ENCODE results near the gene ZNF33A.
"Not testable (repeated sequence)": the region's sequence is repeated elsewhere in the genome, so short reads cannot be mapped to it uniquely, and the experiment has no call there.

ZNF33A gene

DNA sequence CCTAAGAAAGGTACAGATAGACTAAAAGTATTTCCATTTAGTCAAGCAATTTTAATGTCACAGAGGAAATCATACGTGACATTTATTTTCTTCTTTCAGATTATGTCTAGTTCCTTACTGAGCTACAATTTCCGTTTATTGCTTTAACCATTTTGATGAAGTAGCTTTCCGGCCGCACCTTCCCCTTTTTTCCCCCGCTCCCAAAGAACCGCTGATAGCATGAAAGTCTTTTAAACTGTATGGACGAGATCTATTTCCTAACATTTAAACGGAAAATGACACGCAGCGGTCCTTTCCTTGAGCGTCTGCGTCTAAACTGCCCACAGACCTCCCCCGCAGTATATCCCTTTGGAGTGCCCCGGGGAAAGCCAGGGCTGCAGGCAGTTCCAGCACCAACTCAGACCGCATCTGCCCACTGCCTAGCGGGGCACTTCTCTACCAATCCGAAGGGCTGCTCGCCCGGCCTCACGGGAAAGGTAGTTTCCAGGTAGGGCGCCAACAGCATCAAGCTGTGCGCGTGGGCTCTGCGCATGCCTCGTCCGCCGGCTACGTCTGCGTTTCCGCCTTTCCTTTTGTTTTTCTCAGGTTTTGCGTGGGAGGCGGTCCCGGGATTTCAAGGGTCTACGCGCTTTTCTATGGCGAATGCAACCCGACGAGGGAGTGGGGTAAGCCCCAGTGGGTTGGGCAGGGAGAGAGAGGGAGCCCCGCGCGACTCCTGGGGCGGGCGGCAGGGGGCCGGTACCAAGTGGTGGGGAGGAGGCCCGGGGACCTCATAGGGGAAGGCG is at the start of gene ZNF33A:
Gene ZNF33A (plus strand): TSS at position 557 of the 785 bp plus-strand sequence. CDS start 1,667 bp downstream, outside the sequence.
- peak; percentile 83 for DNase-seq (ENCODE audit: low read depth, low spot score)

DNA sequence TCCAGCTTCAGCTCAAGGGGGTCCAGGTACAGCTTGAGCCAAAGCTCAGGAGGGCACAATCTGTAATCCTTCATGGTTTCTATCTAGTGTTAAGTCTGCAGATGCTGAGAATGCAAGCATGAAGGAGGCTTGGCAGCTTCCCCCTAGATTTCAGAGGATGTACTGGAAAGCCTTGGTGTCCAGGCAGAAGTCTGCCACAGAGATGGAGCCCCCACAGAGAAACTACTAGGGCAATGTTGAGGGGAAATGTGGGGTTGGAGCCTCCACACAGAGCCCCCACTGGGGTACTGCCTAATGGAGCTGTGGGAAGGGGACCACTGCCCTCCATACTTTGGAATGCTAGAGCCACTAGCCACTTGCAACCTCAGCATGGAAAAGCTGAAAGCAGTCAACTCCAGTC is 45.5 kb upstream of the ZNF33A start:
- DNase-seq (ENCODE audit: low read depth, low spot score), result no peak

DNA sequence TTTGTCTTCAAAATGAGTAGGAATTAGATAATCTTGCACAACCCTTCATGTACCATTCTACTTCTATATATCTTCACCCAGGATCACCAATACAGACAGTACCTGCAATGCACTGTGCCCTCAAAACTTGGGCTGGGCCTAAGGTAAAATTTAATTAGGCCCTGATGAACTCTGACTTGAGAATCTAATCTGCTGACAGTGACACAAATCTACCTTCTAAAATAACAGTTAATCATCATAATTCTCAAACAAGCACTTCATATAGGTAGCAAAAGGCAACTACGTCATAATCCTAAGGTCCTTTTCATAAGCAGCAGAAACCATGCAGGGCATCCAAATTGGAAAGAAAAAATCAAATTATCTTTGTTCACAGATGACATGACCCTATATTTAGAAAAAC is 38.1 kb upstream of the ZNF33A start:
- DNase-seq (ENCODE audit: low read depth, low spot score), result no peak

DNA sequence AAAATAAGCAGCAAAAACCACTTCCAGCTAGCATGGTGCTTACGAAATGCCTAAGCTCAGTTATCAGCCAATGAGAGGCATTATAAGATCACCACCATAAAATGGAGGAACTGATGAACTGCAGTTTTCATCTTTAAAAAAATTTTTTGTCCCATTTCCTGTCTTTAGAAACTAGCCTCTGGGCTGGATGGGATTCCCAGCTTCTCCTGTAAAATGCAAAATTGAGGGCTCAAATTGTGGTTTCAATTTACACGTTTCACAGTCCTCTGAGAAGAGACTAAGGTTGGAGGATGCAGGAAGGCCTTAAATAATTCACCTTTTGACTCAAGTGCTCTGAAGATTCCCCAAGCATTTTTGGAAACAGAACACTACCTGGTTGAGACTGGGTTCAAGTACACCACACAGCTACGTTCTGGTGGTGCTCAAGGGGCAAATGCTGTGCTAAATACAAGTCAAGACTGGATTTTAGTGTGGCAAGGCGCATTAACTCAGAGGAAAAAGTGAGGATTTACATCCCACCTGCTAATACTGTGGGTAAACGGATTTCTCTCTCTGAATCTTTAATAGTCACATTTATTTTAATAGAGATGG is 35.0 kb upstream of the ZNF33A start:
- DNase-seq (ENCODE audit: low read depth, low spot score), result no peak

DNA sequence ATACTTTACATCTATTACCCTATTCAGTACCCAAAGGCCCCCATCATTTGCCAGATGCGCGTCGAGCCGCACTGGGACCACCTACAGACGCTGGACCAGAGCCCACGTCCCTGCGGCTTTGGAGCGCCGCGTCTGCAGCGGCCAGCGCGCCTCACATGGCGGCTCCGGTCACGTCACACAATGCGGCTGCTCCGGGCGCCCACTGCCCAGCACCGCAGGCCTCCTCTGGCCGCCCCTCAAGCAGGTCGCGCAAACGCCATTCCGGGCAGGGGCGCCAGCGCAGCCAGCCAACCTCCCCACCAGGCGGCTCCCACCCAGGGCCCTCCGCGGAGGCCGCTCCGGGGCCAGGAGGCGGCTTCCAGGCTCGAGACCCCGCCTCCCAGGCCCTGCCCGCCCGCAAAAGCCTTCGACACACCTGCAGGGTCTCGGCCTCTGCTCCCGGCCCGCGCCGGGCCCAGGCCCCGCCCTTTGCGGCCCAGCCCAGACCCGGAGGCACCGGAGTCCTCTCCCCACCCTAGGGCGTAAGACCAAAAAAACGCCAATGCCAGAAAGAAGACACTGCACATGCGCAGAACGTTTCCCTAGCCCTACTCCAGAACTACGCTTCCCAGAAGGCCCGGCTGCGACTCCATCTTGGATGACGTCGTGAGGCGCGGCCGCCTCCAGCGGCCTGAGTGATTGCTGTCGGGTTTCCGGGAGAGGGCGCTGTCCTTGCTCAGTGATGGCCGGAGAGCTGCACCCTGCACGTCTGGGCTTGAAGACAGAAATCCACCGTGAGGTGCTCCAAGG is 34.2 kb upstream of the ZNF33A start, which contains the start of gene ZNF25:
Gene ZNF25 (minus strand): TSS at position 557 of the 789 bp plus-strand sequence. CDS start 4,925 bp downstream, outside the sequence.
- peak; percentile 91 for DNase-seq (ENCODE audit: low read depth, low spot score)

DNA sequence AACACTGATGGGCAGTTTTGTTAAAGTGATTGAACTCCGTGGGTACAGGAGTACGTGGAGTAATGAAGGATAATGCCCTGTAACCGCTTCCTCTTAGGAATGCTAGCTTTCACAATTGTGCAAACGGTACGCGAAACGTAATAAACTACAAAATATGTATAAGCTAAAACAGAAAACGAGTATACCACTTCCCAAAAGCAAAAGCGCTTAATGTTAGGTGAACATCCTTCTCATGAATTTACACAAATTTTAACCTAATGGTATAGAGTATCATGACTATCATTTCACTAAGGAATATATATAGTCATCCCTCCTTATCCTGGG is 33.6 kb upstream of the ZNF33A start:
- no peak for DNase-seq (ENCODE audit: low read depth, low spot score)

DNA sequence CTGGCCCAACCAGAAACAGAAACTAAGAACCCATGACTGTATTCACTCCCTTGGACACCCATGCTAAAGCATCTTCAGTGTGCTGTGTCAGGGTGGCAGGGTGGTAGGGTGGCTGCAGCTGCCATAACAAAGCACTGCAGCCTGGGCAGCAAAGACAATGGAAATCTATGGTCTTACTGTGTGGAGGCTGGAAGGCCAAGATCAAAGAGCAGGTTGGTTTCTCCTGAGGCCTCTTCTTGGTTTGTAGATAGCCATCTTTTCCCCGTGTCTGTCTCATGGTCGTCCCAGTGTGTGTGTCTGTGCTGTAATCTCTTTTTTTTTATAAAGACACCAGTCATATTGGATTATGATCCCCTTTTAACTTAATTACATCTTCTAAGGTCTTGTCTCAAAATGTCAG is 18.8 kb upstream of the ZNF33A start:
- DNase-seq (ENCODE audit: low read depth, low spot score), result no peak

DNA sequence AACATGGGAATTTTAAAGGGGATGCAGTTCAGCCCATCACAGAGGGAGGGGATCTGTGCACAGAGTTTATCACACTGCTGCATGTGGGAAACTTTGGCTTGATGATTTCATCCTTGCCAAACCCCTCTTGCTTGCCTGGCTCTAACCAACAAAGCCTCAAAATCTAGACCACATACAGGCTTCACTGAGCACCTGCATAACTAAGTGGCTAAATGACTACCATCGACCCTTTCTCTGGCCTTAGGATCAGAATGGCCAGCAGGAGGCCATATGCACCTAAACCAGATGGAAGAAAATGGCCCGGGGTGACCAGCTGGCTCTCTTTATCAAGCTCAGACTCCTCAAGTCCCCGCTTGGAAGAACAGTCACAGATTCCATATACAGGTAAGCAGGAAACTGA is 18.4 kb upstream of the ZNF33A start:
- no peak for DNase-seq (ENCODE audit: low read depth, low spot score)

DNA sequence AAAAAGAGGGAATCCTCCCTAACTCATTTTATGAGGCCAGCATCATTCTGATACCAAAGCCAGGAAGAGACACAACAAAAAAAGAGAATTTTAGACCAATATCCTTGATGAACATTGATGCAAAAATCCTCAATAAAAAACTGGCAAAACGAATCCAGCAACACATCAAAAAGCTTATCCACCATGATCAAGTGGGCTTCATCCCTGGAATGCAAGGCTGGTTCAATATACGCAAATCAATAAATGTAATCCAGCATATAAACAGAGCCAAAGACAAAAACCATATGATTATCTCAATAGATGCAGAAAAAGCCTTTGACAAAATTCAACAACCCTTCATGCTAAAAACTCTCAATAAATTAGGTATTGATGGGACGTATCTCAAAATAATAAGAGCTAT is 11.6 kb upstream of the ZNF33A start:
- DNase-seq (ENCODE audit: low read depth, low spot score), result not testable (repeated sequence)

DNA sequence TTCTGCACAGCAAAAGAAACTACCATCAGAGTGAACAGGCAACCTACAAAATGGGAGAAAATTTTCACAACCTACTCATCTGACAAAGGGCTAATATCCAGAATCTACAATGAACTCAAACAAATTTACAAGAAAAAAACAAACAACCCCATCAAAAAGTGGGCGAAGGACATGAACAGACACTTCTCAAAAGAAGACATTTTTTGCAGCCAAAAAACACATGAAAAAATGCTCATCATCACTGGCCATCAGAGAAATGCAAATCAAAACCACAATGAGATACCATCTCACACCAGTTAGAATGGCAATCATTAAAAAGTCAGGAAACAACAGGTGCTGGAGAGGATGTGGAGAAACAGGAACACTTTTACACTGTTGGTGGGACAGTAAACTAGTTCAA is 10.0 kb upstream of the ZNF33A start:
- not testable (repeated sequence) for DNase-seq (ENCODE audit: low read depth, low spot score)

DNA sequence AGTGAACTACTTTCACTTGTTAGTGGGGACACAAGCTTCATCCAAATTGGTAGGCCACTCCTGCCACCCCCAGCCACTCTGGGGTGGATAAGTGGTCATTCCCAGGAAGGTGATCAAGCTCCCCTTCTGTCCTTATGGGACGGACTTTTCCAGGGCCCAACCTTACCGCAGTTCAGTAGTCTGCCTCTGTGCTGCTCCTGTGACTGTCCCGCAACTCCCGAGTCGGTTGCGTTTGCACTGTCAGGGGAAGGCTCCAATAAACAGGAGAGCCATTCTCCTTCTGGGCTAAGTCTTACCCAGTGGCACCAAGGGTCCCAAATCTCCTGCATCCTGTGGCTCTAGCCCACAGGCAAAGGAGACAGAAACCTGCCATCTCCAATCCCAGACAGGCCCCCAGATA is 7.4 kb upstream of the ZNF33A start:
- no peak for DNase-seq (ENCODE audit: low read depth, low spot score)

DNA sequence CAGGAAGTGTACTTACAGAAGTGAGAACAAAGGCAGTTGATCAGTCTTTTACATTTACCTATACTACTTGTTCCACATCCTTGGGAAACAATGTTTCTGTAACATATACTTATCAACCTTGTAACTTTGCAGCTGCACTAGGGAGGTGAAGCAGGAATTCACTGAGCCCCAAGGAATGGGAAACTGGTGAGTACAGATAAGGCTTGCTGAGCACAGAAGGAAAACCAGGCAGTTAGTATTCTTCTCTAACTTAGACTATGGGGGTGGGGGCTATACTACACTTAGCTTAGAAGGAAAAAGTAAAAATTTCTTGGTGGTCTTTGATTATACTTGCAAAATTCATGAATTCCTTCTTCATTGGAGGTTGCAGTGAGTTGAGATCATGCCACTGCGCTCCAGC is 6.9 kb upstream of the ZNF33A start:
- DNase-seq (ENCODE audit: low read depth, low spot score), result no peak

DNA sequence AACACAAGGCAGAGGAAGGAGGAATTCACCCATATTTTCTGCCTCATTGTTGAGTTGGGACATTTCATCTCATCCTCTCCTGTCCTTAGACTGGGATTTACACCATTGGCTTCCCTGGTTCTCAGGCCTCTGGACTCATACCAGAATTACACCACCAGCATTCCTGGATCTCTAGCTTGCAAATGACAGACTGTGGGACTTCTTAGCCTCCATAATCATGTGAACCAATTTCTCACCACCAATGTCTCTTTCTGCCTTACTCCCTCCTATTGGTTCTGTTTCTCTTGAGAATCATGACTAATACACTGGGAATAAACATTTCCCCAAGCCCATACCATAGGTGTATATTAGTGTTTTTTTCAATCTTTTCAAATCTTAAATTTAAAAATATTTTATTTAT is 2.9 kb upstream of the ZNF33A start:
- no peak for DNase-seq (ENCODE audit: low read depth, low spot score)

DNA sequence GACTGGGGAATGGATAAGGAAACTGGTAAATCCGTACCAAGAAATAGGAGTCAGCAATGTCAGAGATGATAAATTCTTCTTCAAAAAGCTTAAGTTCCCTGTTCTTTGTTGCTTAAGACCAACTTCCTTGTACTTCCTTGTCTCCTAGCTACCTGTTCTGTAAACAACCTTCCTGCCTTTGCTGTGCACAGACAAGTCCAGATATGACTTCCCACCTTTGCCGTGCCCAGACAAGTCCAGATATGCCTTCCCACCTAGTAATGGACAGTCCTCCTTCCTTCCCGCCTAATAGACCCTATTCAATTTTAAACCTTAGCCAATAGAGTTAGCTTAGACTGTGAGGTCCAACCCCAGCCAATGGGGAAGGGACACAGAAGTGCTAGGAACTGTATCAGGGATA is 2.5 kb upstream of the ZNF33A start:
- no peak for DNase-seq (ENCODE audit: low read depth, low spot score)

DNA sequence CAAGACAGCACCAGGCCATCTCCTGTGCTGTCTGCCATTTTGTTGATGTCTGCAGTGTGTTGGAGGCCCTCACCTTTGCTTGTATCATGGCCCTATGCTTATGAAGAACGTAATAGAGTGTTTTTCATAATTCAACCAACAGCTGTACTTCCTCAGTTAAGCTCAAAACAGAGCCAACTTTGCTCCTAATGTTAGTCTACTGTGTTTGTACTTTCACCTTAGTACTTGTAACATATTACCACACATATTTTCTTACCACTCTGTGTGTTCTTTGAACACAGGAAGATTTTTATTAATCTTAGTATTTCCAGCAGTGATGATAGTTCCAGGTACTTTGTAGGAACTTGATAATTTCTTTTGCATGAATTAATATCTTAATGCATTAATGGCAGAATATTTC is 5.9 kb downstream of the ZNF33A start:
- no peak for DNase-seq (ENCODE audit: low read depth, low spot score)

DNA sequence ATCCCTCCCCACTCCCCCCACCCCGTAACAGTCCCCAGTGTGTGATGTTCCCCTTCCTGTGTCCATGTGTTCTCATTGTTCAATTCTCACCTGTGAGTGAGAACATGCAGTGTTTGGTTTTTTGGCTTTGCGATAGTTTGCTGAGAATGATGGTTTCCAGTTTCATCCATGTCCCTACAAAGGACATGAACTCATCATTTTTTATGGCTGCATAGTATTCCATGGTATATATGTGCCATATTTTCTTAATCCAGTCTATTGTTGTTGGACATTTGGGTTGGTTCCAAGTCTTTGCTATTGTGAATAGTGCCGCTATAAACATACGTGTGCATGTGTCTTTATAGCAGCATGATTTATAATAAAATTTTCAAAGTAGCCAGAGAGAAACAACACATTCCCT is 8.6 kb downstream of the ZNF33A start:
- DNase-seq (ENCODE audit: low read depth, low spot score), result not testable (repeated sequence)

DNA sequence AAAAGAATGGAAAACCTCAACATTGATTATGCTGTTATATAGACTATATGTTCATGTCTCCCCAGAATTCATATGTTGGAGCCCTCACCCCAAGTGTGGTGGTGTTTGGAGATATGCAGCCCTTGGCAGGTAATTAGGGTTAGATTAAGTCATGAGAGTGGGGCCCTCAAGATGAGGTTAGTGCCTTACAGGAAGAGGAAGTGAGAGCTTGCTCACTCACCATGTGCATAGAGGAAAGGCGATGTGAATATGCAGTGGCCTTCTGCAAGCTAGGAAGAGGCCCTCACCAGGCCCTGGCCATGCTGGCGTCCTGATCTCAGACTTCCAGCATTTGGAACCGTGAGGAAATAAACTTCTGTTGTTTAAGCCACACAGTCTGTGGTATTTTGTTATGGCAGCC is 14.8 kb downstream of the ZNF33A start:
- no peak for DNase-seq (ENCODE audit: low read depth, low spot score)

DNA sequence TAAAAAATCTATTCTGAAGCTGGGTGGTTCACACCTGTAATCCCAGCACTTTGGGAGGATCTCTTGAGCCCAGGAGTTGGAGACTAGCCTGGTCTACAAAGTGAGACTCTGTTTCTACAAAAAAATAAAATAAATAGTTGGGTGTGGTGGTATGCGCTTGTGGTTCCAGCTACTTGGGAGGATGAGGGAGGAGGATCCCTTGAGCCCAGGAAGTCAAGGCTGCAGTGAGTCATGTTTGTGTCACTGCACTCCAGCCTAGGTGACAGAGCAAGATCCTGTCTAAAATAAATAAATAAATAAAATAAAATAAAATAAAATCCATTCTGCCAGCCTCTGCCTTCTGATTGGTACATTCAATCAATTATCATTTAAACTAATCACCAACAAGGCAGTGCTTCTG is 17.5 kb downstream of the ZNF33A start:
- DNase-seq (ENCODE audit: low read depth, low spot score), result no peak

DNA sequence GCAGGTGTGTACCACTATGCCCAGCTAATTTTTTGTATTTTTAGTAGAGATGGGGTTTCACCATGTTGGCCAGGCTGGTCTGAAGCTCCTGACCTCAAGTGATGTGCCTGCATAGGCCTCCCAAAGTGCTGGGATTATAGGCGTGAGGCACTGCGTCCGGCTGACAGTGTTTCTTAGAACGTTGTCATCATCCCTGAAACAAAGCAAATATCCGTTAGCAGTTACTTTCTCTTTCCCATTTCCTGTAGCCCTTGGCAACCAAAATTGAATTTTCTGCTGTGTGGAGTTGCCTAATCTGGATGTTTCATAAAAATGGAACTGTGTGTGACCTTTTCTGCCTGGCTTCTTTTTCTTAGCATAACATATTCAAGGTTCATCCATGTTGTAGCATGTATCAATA is 22.4 kb downstream of the ZNF33A start:
- DNase-seq (ENCODE audit: low read depth, low spot score), result no peak

DNA sequence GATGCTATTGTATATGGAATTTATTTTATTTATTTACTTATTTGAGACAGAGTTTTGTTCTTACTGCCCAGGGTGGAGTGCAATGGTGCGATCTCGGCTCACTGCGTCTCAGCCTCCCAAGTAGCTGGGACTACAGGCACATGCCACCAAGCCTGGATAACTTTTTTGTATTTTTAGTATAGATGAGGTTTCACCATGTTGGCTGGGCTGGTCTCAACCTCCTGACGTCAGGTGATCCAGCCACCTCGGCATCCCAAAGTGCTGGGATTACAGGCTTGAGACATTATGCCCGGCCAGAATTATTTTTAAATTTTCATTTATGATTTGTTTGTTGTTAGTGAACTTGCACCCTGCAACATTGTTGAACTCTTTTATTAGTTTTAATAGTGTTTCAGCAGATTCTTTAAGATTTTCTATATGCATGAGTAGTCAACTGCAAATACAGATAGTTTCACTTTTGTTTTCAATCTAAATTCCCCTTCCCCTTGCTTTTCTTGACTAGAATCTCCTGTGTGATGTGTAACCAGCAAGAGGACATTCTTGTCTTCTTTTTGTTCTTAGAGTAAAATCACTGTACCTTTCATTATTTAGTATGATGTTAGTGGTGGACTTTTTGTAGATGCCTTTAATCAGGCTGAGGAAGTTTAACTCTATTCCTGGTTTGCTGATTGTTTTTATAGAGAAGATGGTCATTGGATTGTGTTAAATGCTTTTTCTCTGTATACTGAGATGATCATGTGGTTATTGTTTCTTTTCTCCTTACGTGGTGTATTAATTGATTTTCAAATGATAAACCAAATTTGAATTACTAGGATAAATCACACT is 27.8 kb downstream of the ZNF33A start:
- no peak for DNase-seq (ENCODE audit: low read depth, low spot score)

DNA sequence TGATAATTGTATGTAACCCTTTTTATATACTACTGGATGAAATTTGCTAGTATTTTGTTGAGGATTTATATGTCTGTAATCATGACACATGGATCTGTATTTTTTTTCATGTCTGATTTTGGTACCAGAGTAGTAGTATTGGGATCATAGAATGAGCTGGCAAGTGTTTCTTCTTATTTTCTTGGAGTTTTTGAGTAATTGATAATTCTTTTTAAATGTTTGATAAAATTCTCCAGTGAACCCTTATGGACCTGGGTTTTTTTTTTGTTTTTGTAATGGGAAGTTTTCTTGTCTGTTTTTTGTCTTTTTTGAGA is 28.4 kb downstream of the ZNF33A start:
- no peak for DNase-seq (ENCODE audit: low read depth, low spot score)

DNA sequence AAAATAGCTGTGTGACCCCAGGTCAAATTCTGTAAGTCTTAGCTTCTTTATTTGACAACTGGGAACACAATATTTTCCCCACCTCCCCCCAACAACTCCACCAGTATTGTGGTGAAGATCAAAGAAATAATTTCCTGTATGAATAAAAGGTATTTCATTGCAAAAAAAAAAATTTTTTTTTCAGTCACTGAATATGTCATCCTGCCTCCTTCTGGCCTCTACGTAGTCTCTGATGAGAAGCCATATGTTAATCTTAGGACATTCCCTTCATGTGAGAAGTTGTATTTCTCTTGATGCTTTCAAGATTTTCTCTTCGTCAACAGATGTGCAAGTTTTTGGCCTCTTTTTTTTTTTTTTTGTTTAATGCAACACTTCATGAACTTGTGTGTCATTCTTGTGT is 33.0 kb downstream of the ZNF33A start:
- no peak for DNase-seq (ENCODE audit: low read depth, low spot score)

All from brain pericyte (primary cell).